ENCODE results near the gene CLDN18. TPM values are rescaled to one million over a fixed set of nuclear protein-coding genes. Genes with fewer than 3 reads are reported as not detected.

CLDN18 gene
- total RNA-seq, 1 experiment from 2014 or later = 0.08 TPM

- Histone ChIP-seq H3K36me3 (ENCODE audit: control insufficient read depth, insufficient read depth, low read length) (no peaks in the 10 kb centered on the region), H3K4me1 (ENCODE audit: control insufficient read depth, insufficient read depth, low read length) (no peaks in the 10 kb centered on the region), H3K27ac (ENCODE audit: low read length) (no peak overlapping the region), H3K4me3 (ENCODE audit: low read depth in 2 of 2, low read length in 2 of 2) (no peak overlapping the region), H3K27me3 (ENCODE audit: control insufficient read depth, insufficient read depth, low read length) (peaks cover 11% of the 10 kb centered on the region), H3K9me3 (ENCODE audit: control insufficient read depth, insufficient read depth, low read depth, low read length) (no peaks in the 10 kb centered on the region)
- in situ Hi-C loops (cut with HindIII; ENCODE audit: low pct_unique_long_range_greater_than_20kb, low sequenced_read_pairs) (no loop called here), intact Hi-C loops (cut with micrococcal nuclease; ENCODE audit: unreplicated experiment) (no loop called here)
- BruUV-seq (replicated peaks) = no TSS peak
- POLR2A ChIA-PET = no interaction called here
- no peak for DNase-seq (ENCODE audit: low read depth, low spot score)
- no peak for TF ChIP-seq POLR2AphosphoS5 (IDR thresholded peaks at IDR 0.05; ENCODE audit: low read depth, low read length)
- TF ChIP-seq, protein P1, sequence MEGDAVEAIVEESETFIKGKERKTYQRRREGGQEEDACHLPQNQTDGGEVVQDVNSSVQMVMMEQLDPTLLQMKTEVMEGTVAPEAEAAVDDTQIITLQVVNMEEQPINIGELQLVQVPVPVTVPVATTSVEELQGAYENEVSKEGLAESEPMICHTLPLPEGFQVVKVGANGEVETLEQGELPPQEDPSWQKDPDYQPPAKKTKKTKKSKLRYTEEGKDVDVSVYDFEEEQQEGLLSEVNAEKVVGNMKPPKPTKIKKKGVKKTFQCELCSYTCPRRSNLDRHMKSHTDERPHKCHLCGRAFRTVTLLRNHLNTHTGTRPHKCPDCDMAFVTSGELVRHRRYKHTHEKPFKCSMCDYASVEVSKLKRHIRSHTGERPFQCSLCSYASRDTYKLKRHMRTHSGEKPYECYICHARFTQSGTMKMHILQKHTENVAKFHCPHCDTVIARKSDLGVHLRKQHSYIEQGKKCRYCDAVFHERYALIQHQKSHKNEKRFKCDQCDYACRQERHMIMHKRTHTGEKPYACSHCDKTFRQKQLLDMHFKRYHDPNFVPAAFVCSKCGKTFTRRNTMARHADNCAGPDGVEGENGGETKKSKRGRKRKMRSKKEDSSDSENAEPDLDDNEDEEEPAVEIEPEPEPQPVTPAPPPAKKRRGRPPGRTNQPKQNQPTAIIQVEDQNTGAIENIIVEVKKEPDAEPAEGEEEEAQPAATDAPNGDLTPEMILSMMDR (IDR thresholded peaks at IDR 0.05) = no peak
- TF ChIP-seq TCF7L2 (IDR thresholded peaks at IDR 0.05; ENCODE audit: low read depth, low read length) = no peak
- TF ChIP-seq SIN3A (IDR thresholded peaks at IDR 0.05; ENCODE audit: borderline replicate concordance, insufficient read depth, low read depth, low read length) = no peak
- no peak for TF ChIP-seq REST (IDR thresholded peaks at IDR 0.05; ENCODE audit: insufficient read depth in 1 of 2, low read depth in 2 of 2, low read length in 1 of 2)
- ATAC-seq = no peak
- CTCF ChIA-PET = no interaction called here
Observed at GRCh38 chr3:138003069-138003468, 6.9 kb upstream of the CLDN18 start.

GRCh38 chr3:138005627-138006026 is 4.3 kb upstream of the CLDN18 start:
- ChIA-PET CTCF (no interaction called here), POLR2A (interaction anchor here (0.6 kb wide), 1 partner anchor 327 kb away, joined by 3 read pairs; no protein-coding TSS in a partner anchor)
- Histone ChIP-seq H3K9me3 (ENCODE audit: control insufficient read depth, insufficient read depth, low read depth, low read length) (no peaks in the 10 kb centered on the region), H3K4me3 (ENCODE audit: low read depth in 2 of 2, low read length in 2 of 2) (no peak overlapping the region), H3K27me3 (ENCODE audit: control insufficient read depth, insufficient read depth, low read length) (peaks cover 5% of the 10 kb centered on the region), H3K27ac (ENCODE audit: low read length) (no peak overlapping the region), H3K36me3 (ENCODE audit: control insufficient read depth, insufficient read depth, low read length) (no peaks in the 10 kb centered on the region), H3K4me1 (ENCODE audit: control insufficient read depth, insufficient read depth, low read length) (no peaks in the 10 kb centered on the region)
- no peak for ATAC-seq
- TF ChIP-seq TCF7L2 (IDR thresholded peaks at IDR 0.05; ENCODE audit: low read depth, low read length) = no peak
- TF ChIP-seq, protein P1 (IDR thresholded peaks at IDR 0.05) = no peak
- intact Hi-C loops (cut with micrococcal nuclease; ENCODE audit: unreplicated experiment) (no loop called here), in situ Hi-C loops (cut with HindIII; ENCODE audit: low pct_unique_long_range_greater_than_20kb, low sequenced_read_pairs) (no loop called here)
- no TSS peak for BruUV-seq (replicated peaks)
- DNase-seq (ENCODE audit: low read depth, low spot score) = no peak

GRCh38 chr3:138007898-138008297 is 2.1 kb upstream of the CLDN18 start:
- Histone ChIP-seq H3K4me3 (ENCODE audit: low read depth in 2 of 2, low read length in 2 of 2) (no peak overlapping the region), H3K9me3 (ENCODE audit: control insufficient read depth, insufficient read depth, low read depth, low read length) (no peaks in the 10 kb centered on the region), H3K27me3 (ENCODE audit: control insufficient read depth, insufficient read depth, low read length) (peaks cover 5% of the 10 kb centered on the region), H3K27ac (ENCODE audit: low read length) (no peak overlapping the region), H3K4me1 (ENCODE audit: control insufficient read depth, insufficient read depth, low read length) (no peaks in the 10 kb centered on the region), H3K36me3 (ENCODE audit: control insufficient read depth, insufficient read depth, low read length) (no peaks in the 10 kb centered on the region)
- DNase-seq (ENCODE audit: low read depth, low spot score) (no peak), ATAC-seq (no peak)
- intact Hi-C loops (cut with micrococcal nuclease; ENCODE audit: unreplicated experiment) (no loop called here), in situ Hi-C loops (cut with HindIII; ENCODE audit: low pct_unique_long_range_greater_than_20kb, low sequenced_read_pairs) (no loop called here)
- no TSS peak for BruUV-seq (replicated peaks)
- ChIA-PET CTCF (no interaction called here), POLR2A (no interaction called here)
- TF ChIP-seq REST (IDR thresholded peaks at IDR 0.05; ENCODE audit: insufficient read depth in 1 of 2, low read depth in 2 of 2, low read length in 1 of 2) (no peak), TCF7L2 (IDR thresholded peaks at IDR 0.05; ENCODE audit: low read depth, low read length) (no peak), POLR2AphosphoS5 (IDR thresholded peaks at IDR 0.05; ENCODE audit: low read depth, low read length) (no peak), SIN3A (IDR thresholded peaks at IDR 0.05; ENCODE audit: borderline replicate concordance, insufficient read depth, low read depth, low read length) (no peak)
- TF ChIP-seq, protein P1 (IDR thresholded peaks at IDR 0.05) = no peak
